WTC11 (cell line): ENCODE results near the gene IL26. TPM values are rescaled to one million over a fixed set of nuclear protein-coding genes. Genes with fewer than 3 reads are reported as not detected.

Experiments used
- ATAC-seq: fragments of 200-7000 bp; cut with Tn5 transposase; 2 replicates; pipeline ENCODE4 v1.10.0; 2021; ENCODE audit warnings: mild to moderate bottlenecking, moderate library complexity
- CTCF ChIA-PET: fragments of 300-600 bp; sonication (Branson Sonifier 250); formaldehyde crosslinking; loops from one replicate; lab custom pipeline; 2021; ENCODE audit warnings: antibody characterized with exemption; lab: Charles Lee
- POLR2A ChIA-PET: fragments of 350-600 bp; sonication (Branson Sonifier 250); formaldehyde crosslinking; loops from one replicate; lab custom pipeline; 2021; ENCODE audit warnings: antibody characterized with exemption; lab: Charles Lee
- DNase-seq: peaks from one replicate; pipeline ENCODE4 v3.0.0; 2021; ENCODE audit warnings: low spot score
- H3K27ac Mint-ChIP-seq: 2 replicates; pipeline ENCODE4 v1.8.0; 2021; ENCODE audit warnings: mixed read lengths
- H3K27me3 Mint-ChIP-seq: 2 replicates; pipeline ENCODE4 v1.8.0; 2021; ENCODE audit warnings: low read depth, mild to moderate bottlenecking, moderate library complexity, mixed read lengths
- H3K36me3 Mint-ChIP-seq: 2 replicates; pipeline ENCODE4 v1.8.0; 2021; ENCODE audit warnings: mixed read lengths
- H3K4me1 Mint-ChIP-seq: 2 replicates; pipeline ENCODE4 v1.8.0; 2022; ENCODE audit warnings: mixed read lengths
- H3K4me3 Mint-ChIP-seq: 2 replicates; pipeline ENCODE4 v1.8.0; 2021; ENCODE audit warnings: mild to moderate bottlenecking, moderate library complexity, mixed read lengths
- H3K9me3 Mint-ChIP-seq: 2 replicates; pipeline ENCODE4 v1.8.0; 2021; ENCODE audit warnings: mixed read lengths
- CDX4 ChIP-seq: fragments of 250-450 bp; sonication (Bioruptor Pico); IDR thresholded peaks from 2 replicates; pipeline ENCODE4 v1.9.0; 2021; ENCODE audit warnings: moderate library complexity, mild to moderate bottlenecking, inconsistent platforms, borderline replicate concordance
- CREB1 ChIP-seq: sonication (generic); formaldehyde crosslinking; IDR thresholded peaks from 2 replicates; pipeline ENCODE4 v1.8.0; 2023; ENCODE audit warnings: mild to moderate bottlenecking, missing genetic modification reagents
- ESRRA ChIP-seq: sonication (generic); formaldehyde crosslinking; IDR thresholded peaks from 2 replicates; pipeline ENCODE4 v1.8.1; 2022; ENCODE audit warnings: mild to moderate bottlenecking, missing genetic modification reagents, borderline replicate concordance
- FOXJ3 ChIP-seq: sonication (generic); formaldehyde crosslinking; IDR thresholded peaks from 2 replicates; pipeline ENCODE4 v1.9.0; 2021; ENCODE audit warnings: missing genetic modification reagents, mild to moderate bottlenecking, borderline replicate concordance
- FOXP1 ChIP-seq: sonication (generic); formaldehyde crosslinking; IDR thresholded peaks from 2 replicates; pipeline ENCODE4 v1.8.0; 2022; ENCODE audit warnings: missing genetic modification reagents, mild to moderate bottlenecking, moderate library complexity, borderline replicate concordance
- GRHL2 ChIP-seq: fragments of 250-450 bp; sonication (Bioruptor Pico); IDR thresholded peaks from 2 replicates; pipeline ENCODE4 v1.8.0; 2022; ENCODE audit warnings: mild to moderate bottlenecking, moderate library complexity; ENCODE audit not compliant: insufficient replicate concordance, severe bottlenecking
- GTF2I ChIP-seq: fragments of 250-450 bp; sonication (Bioruptor Pico); conservative IDR thresholded peaks from 2 replicates; pipeline ENCODE4 v1.4.0; 2021; ENCODE audit warnings: mild to moderate bottlenecking
- HMGXB4 ChIP-seq: sonication (generic); formaldehyde crosslinking; IDR thresholded peaks from 2 replicates; pipeline ENCODE4 v1.8.1; 2023; ENCODE audit warnings: mild to moderate bottlenecking, moderate library complexity, missing genetic modification reagents
- MYBL2 ChIP-seq: sonication (generic); formaldehyde crosslinking; IDR thresholded peaks from 2 replicates; pipeline ENCODE4 v1.8.1; 2023; ENCODE audit warnings: mild to moderate bottlenecking, moderate library complexity, missing genetic modification reagents
- NFE2L1 ChIP-seq: sonication (generic); formaldehyde crosslinking; IDR thresholded peaks from 2 replicates; pipeline ENCODE4 v1.8.1; 2023; ENCODE audit warnings: missing genetic modification reagents
- NR2C2 ChIP-seq: sonication (generic); formaldehyde crosslinking; IDR thresholded peaks from 2 replicates; pipeline ENCODE4 v1.8.0; 2022; ENCODE audit warnings: mild to moderate bottlenecking, missing genetic modification reagents
- RORB ChIP-seq: fragments of 250-450 bp; sonication (Bioruptor Pico); IDR thresholded peaks from 2 replicates; pipeline ENCODE4 v1.9.0; 2021; ENCODE audit warnings: mild to moderate bottlenecking
- SP1 ChIP-seq: sonication (generic); formaldehyde crosslinking; conservative IDR thresholded peaks from 2 replicates; pipeline ENCODE4 v1.8.1; 2022; ENCODE audit warnings: missing genetic modification reagents
- TEAD1 ChIP-seq: sonication (generic); formaldehyde crosslinking; IDR thresholded peaks from 2 replicates; pipeline ENCODE4 v1.8.0; 2022; ENCODE audit warnings: mild to moderate bottlenecking, missing genetic modification reagents
- TP53 ChIP-seq: sonication (generic); formaldehyde crosslinking; IDR thresholded peaks from 2 replicates; pipeline ENCODE4 v1.8.1; 2023; ENCODE audit warnings: mild to moderate bottlenecking, missing genetic modification reagents
- ZNF219 ChIP-seq: sonication (generic); formaldehyde crosslinking; IDR thresholded peaks from 2 replicates; pipeline ENCODE4 v1.8.0; 2023; ENCODE audit warnings: missing genetic modification reagents, mild to moderate bottlenecking, borderline replicate concordance
- ZNF425 ChIP-seq: fragments of 250-450 bp; sonication (Bioruptor Pico); conservative IDR thresholded peaks from 2 replicates; pipeline ENCODE4 v1.9.0; 2021; ENCODE audit warnings: mild to moderate bottlenecking
- total RNA-seq: library from RNA; stranded (reverse); gene quantifications from 3 replicates; pipeline ENCODE4 v1.2.3, GENCODE V29; 2021
- TF ChIP-seq, protein P1 (sequence below): sonication (generic); formaldehyde crosslinking; IDR thresholded peaks from 2 replicates; pipeline ENCODE4 v1.8.0; 2022; ENCODE audit warnings: mild to moderate bottlenecking, missing genetic modification reagents
- TF ChIP-seq, protein P2 (sequence below): fragments of 250-450 bp; sonication (Bioruptor Pico); IDR thresholded peaks from 2 replicates; pipeline ENCODE4 v1.9.0; 2021; ENCODE audit warnings: mild to moderate bottlenecking
- TF ChIP-seq, protein P3 (sequence below): fragments of 250-450 bp; sonication (Bioruptor Pico); IDR thresholded peaks from 2 replicates; pipeline ENCODE4 v2.1.2; 2022; ENCODE audit warnings: mild to moderate bottlenecking, moderate library complexity

Gene IL26
- total RNA-seq, 1 experiment from 2014 or later: not detected

GRCh38 chr12:68206446-68206845, 19.2 kb downstream of the IL26 start:
- ChIA-PET POLR2A (no interaction called here), CTCF (no interaction called here)
- TF ChIP-seq NFE2L1 (CRISPR knock-in tag) (no peak), CREB1 (CRISPR knock-in tag) (no peak), NR2C2 (CRISPR knock-in tag) (no peak), GRHL2 (CRISPR knock-in tag) (no peak), ZNF219 (no peak), FOXP1 (CRISPR knock-in tag) (no peak), SP1 (CRISPR knock-in tag) (no peak)
- TF ChIP-seq, protein P1, sequence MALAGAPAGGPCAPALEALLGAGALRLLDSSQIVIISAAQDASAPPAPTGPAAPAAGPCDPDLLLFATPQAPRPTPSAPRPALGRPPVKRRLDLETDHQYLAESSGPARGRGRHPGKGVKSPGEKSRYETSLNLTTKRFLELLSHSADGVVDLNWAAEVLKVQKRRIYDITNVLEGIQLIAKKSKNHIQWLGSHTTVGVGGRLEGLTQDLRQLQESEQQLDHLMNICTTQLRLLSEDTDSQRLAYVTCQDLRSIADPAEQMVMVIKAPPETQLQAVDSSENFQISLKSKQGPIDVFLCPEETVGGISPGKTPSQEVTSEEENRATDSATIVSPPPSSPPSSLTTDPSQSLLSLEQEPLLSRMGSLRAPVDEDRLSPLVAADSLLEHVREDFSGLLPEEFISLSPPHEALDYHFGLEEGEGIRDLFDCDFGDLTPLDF (CRISPR knock-in tag): no peak
- H3K4me1 Mint-ChIP-seq: peaks cover 7% of the 10 kb centered on the region
- no peaks in the 10 kb centered on the region for H3K27me3 Mint-ChIP-seq
- no peak overlapping the region for H3K4me3 Mint-ChIP-seq
- no peak overlapping the region for H3K27ac Mint-ChIP-seq
- no peak for DNase-seq
- ATAC-seq: no peak
- H3K36me3 Mint-ChIP-seq: no peaks in the 10 kb centered on the region
- no peaks in the 10 kb centered on the region for H3K9me3 Mint-ChIP-seq

DNA sequence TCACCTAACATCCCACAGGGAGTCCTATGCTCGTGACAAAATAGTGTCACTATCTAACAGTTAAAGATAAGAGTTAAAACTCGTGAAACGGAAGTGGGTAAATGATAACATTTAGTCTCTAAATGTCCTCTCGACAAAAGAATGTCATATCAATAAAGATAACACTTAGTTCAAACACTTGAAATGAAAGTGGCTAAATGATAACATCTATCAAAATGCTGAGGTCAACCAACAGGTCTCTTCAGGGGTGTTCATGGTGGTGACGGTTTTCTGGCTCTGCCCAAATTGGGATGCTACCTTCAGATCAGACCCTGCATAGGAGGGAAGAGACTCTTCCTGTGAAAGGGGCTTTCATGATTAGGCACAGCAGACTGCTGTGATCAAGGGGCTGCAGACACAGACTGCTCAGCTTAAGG, 22.1 kb downstream of the IL26 start:
- H3K27me3 Mint-ChIP-seq: no peaks in the 10 kb centered on the region; the same call in 1 of the 2 replicates
- no peak for ATAC-seq
- H3K9me3 Mint-ChIP-seq: no peaks in the 10 kb centered on the region
- H3K4me1 Mint-ChIP-seq: peaks cover 13% of the 10 kb centered on the region
- no peaks in the 10 kb centered on the region for H3K36me3 Mint-ChIP-seq
- no peak for DNase-seq
- ChIA-PET POLR2A (no interaction called here), CTCF (no interaction called here)
- no peak overlapping the region for H3K4me3 Mint-ChIP-seq
- H3K27ac Mint-ChIP-seq: no peak overlapping the region
- no peak for TF ChIP-seq MYBL2
- no peak for TF ChIP-seq ZNF425
- TF ChIP-seq GTF2I (CRISPR knock-in tag): no peak

GRCh38 chr12:68200854-68201253, 24.8 kb downstream of the IL26 start:
- CTCF ChIA-PET: no interaction called here
- H3K27me3 Mint-ChIP-seq: no peaks in the 10 kb centered on the region; the same call in 1 of the 2 replicates
- no peak for DNase-seq
- TF ChIP-seq, protein P2, sequence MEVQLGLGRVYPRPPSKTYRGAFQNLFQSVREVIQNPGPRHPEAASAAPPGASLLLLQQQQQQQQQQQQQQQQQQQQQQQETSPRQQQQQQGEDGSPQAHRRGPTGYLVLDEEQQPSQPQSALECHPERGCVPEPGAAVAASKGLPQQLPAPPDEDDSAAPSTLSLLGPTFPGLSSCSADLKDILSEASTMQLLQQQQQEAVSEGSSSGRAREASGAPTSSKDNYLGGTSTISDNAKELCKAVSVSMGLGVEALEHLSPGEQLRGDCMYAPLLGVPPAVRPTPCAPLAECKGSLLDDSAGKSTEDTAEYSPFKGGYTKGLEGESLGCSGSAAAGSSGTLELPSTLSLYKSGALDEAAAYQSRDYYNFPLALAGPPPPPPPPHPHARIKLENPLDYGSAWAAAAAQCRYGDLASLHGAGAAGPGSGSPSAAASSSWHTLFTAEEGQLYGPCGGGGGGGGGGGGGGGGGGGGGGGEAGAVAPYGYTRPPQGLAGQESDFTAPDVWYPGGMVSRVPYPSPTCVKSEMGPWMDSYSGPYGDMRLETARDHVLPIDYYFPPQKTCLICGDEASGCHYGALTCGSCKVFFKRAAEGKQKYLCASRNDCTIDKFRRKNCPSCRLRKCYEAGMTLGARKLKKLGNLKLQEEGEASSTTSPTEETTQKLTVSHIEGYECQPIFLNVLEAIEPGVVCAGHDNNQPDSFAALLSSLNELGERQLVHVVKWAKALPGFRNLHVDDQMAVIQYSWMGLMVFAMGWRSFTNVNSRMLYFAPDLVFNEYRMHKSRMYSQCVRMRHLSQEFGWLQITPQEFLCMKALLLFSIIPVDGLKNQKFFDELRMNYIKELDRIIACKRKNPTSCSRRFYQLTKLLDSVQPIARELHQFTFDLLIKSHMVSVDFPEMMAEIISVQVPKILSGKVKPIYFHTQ (CRISPR knock-in tag): no peak
- TF ChIP-seq ESRRA (CRISPR knock-in tag) (no peak), NR2C2 (CRISPR knock-in tag) (no peak), TEAD1 (CRISPR knock-in tag) (no peak), MYBL2 (no peak), FOXJ3 (CRISPR knock-in tag) (no peak), HMGXB4 (CRISPR knock-in tag) (no peak), CDX4 (no peak), TP53 (CRISPR knock-in tag) (no peak), RORB (CRISPR knock-in tag) (no peak)
- TF ChIP-seq, protein P1 (CRISPR knock-in tag): no peak
- TF ChIP-seq, protein P3, sequence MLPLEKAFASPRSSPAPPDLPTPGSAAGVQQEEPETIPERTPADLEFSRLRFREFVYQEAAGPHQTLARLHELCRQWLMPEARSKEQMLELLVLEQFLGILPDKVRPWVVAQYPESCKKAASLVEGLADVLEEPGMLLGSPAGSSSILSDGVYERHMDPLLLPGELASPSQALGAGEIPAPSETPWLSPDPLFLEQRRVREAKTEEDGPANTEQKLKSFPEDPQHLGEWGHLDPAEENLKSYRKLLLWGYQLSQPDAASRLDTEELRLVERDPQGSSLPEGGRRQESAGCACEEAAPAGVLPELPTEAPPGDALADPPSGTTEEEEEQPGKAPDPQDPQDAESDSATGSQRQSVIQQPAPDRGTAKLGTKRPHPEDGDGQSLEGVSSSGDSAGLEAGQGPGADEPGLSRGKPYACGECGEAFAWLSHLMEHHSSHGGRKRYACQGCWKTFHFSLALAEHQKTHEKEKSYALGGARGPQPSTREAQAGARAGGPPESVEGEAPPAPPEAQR (CRISPR knock-in tag): no peak

More at GRCh38 chr12:68200854-68201253, 24.8 kb downstream of the IL26 start:
- no peak overlapping the region for H3K4me3 Mint-ChIP-seq
- no peak for ATAC-seq
- H3K9me3 Mint-ChIP-seq: no peaks in the 10 kb centered on the region
- peaks cover 19% of the 10 kb centered on the region for H3K4me1 Mint-ChIP-seq
- no peaks in the 10 kb centered on the region for H3K36me3 Mint-ChIP-seq
- POLR2A ChIA-PET: no interaction called here
- H3K27ac Mint-ChIP-seq: no peak overlapping the region
